ENCODE data around the gene ASB9. TPM values are rescaled to one million over a fixed set of nuclear protein-coding genes. Genes with fewer than 3 reads are reported as not detected.
"Not testable (repeated sequence)": the region's sequence is repeated elsewhere in the genome, so short reads cannot be mapped to it uniquely, and the experiment has no call there.

The ASB9 gene
- total RNA-seq, 1 donor from 2014 or later: 0.27 TPM

DNA sequence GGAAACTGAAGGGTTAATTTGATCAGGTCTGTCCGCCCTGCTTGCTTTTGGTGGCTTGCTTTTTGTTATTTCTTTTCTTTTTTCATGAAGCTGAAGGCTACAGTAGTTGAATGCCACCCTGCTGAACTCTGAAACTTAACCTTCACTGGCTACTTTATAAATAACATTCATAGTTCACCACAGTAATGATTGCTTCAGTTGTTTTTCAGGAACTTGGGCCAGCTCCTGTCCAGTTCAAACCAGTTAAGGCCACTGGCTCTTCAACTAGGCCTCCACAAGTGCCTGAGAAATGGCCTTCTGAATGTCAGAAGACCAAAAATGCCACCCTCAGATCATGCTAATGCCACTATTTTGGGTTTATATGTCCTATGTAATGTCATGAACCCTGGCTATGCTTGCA, 7.7 kb upstream of the ASB9 start:
- Histone ChIP-seq H3K79me2 (ENCODE audit: insufficient read depth, low read length) (no peaks in the 10 kb centered on the region), H3K4me3 (ENCODE audit: insufficient read depth, low read depth, low read length) (no peak overlapping the region), H3K9ac (ENCODE audit: low read length) (no peak overlapping the region), H3K27ac (ENCODE audit: low read depth, low read length) (no peak overlapping the region), H3K36me3 (ENCODE audit: insufficient read depth, low read length) (no peaks in the 10 kb centered on the region), H4K20me1 (ENCODE audit: insufficient read depth, low read length) (no peaks in the 10 kb centered on the region), H3K4me2 (ENCODE audit: low read length) (no peak overlapping the region), H2AFZ (ENCODE audit: low read depth, low read length) (no peak overlapping the region), H3K9me3 (ENCODE audit: insufficient read depth, low read depth, low read length) (no peaks in the 10 kb centered on the region), H3K27me3 (ENCODE audit: insufficient read depth, low read length) (no peaks in the 10 kb centered on the region), H3K4me1 (ENCODE audit: insufficient read depth, low read length) (no peaks in the 10 kb centered on the region)
- no peaks in the 10 kb centered on the region for H3K4me1 Mint-ChIP-seq (ENCODE audit: low read depth, unreplicated experiment)
- no peak overlapping the region for H3K4me3 Mint-ChIP-seq (ENCODE audit: unreplicated experiment)
- H3K27ac Mint-ChIP-seq (ENCODE audit: unreplicated experiment): no peak overlapping the region
- DNase-seq (ENCODE audit: low read depth) (no peak), FAIRE-seq (peak; percentile 63)
- no peaks in the 10 kb centered on the region for H3K36me3 Mint-ChIP-seq (ENCODE audit: low read depth, unreplicated experiment)
- TF ChIP-seq EZH2 (IDR thresholded peaks at IDR 0.05; ENCODE audit: insufficient read depth, low read length): no peak
- TF ChIP-seq, protein P1, sequence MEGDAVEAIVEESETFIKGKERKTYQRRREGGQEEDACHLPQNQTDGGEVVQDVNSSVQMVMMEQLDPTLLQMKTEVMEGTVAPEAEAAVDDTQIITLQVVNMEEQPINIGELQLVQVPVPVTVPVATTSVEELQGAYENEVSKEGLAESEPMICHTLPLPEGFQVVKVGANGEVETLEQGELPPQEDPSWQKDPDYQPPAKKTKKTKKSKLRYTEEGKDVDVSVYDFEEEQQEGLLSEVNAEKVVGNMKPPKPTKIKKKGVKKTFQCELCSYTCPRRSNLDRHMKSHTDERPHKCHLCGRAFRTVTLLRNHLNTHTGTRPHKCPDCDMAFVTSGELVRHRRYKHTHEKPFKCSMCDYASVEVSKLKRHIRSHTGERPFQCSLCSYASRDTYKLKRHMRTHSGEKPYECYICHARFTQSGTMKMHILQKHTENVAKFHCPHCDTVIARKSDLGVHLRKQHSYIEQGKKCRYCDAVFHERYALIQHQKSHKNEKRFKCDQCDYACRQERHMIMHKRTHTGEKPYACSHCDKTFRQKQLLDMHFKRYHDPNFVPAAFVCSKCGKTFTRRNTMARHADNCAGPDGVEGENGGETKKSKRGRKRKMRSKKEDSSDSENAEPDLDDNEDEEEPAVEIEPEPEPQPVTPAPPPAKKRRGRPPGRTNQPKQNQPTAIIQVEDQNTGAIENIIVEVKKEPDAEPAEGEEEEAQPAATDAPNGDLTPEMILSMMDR (IDR thresholded peaks at IDR 0.05; ENCODE audit: insufficient read depth, low read depth, low read length): no peak
- no peaks in the 10 kb centered on the region for H3K27me3 Mint-ChIP-seq (ENCODE audit: low read depth, unreplicated experiment)
- no peaks in the 10 kb centered on the region for H3K9me3 Mint-ChIP-seq (ENCODE audit: unreplicated experiment)

- no peaks in the 10 kb centered on the region for H3K27me3 Mint-ChIP-seq (ENCODE audit: low read depth, unreplicated experiment)
- no peak for DNase-seq (ENCODE audit: low read depth)
- H3K36me3 Mint-ChIP-seq (ENCODE audit: low read depth, unreplicated experiment): no peaks in the 10 kb centered on the region
- no peaks in the 10 kb centered on the region for H3K36me3 ChIP-seq (ENCODE audit: insufficient read depth, low read length)
- no peak overlapping the region for H3K4me2 ChIP-seq (ENCODE audit: low read length)
- no peak overlapping the region for H3K4me3 ChIP-seq (ENCODE audit: insufficient read depth, low read depth, low read length)
- H3K4me1 Mint-ChIP-seq (ENCODE audit: low read depth, unreplicated experiment): peaks cover under 1% of the 10 kb centered on the region
- H3K4me3 Mint-ChIP-seq (ENCODE audit: unreplicated experiment): no peak overlapping the region
- no peak for FAIRE-seq
- H3K27ac Mint-ChIP-seq (ENCODE audit: unreplicated experiment): no peak overlapping the region
- no peak overlapping the region for H2AFZ ChIP-seq (ENCODE audit: low read depth, low read length)
- no peaks in the 10 kb centered on the region for H3K79me2 ChIP-seq (ENCODE audit: insufficient read depth, low read length)
- TF ChIP-seq EZH2 (IDR thresholded peaks at IDR 0.05; ENCODE audit: insufficient read depth, low read length): no peak
- TF ChIP-seq, protein P1 (IDR thresholded peaks at IDR 0.05; ENCODE audit: insufficient read depth, low read depth, low read length): no peak
- H3K27me3 ChIP-seq (ENCODE audit: insufficient read depth, low read length): no peaks in the 10 kb centered on the region
- H4K20me1 ChIP-seq (ENCODE audit: insufficient read depth, low read length): no peaks in the 10 kb centered on the region
- H3K9me3 ChIP-seq (ENCODE audit: insufficient read depth, low read depth, low read length): no peaks in the 10 kb centered on the region
- H3K4me1 ChIP-seq (ENCODE audit: insufficient read depth, low read length): no peaks in the 10 kb centered on the region
- no peak overlapping the region for H3K27ac ChIP-seq (ENCODE audit: low read depth, low read length)
- no peak overlapping the region for H3K9ac ChIP-seq (ENCODE audit: low read length)
- no peaks in the 10 kb centered on the region for H3K9me3 Mint-ChIP-seq (ENCODE audit: unreplicated experiment)
Observed at GRCh38 chrX:15274946-15275345, 5.1 kb upstream of the ASB9 start.

DNA sequence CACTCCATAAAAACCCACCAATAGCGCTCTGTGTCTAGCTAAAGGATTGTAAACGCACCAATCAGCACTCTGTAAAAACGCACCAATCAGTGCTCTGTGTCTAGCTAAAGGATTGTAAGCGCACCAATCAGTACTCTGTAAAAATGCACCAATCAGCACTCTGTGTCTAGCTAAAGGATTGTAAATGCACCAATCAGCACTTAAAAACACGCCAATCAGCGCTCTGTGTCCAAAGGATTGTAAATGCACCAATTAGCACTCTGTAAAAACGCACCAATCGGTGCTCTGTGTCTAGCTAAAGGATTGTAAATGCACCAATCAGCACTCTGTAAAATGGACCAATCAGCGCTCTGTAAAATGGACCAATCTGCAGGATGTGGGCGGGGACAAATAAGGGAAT, 3.4 kb upstream of the ASB9 start:
- not testable (repeated sequence) for H3K4me3 ChIP-seq (ENCODE audit: insufficient read depth, low read depth, low read length); H3K9ac ChIP-seq (ENCODE audit: low read length); H3K27me3 ChIP-seq (ENCODE audit: insufficient read depth, low read length); H3K9me3 Mint-ChIP-seq (ENCODE audit: unreplicated experiment); H4K20me1 ChIP-seq (ENCODE audit: insufficient read depth, low read length); H2AFZ ChIP-seq (ENCODE audit: low read depth, low read length); DNase-seq (ENCODE audit: low read depth); H3K36me3 ChIP-seq (ENCODE audit: insufficient read depth, low read length); H3K36me3 Mint-ChIP-seq (ENCODE audit: low read depth, unreplicated experiment); H3K4me1 ChIP-seq (ENCODE audit: insufficient read depth, low read length); H3K9me3 ChIP-seq (ENCODE audit: insufficient read depth, low read depth, low read length); H3K4me1 Mint-ChIP-seq (ENCODE audit: low read depth, unreplicated experiment); H3K79me2 ChIP-seq (ENCODE audit: insufficient read depth, low read length); H3K4me2 ChIP-seq (ENCODE audit: low read length); FAIRE-seq; H3K4me3 Mint-ChIP-seq (ENCODE audit: unreplicated experiment); H3K27ac ChIP-seq (ENCODE audit: low read depth, low read length); H3K27ac Mint-ChIP-seq (ENCODE audit: unreplicated experiment); H3K27me3 Mint-ChIP-seq (ENCODE audit: low read depth, unreplicated experiment)

All from astrocyte (in vitro differentiated cells and primary cell).